GM12892 (cell line): Measurements from ENCODE around the gene SRPRA.

Source experiments
- DNase-seq: peaks from one replicate; pipeline ENCODE4 v3.0.0; 2011; ENCODE audit not compliant: insufficient read length
- FAIRE-seq: peaks from 2 replicates; lab custom pipeline; 2011; peaks lifted over from hg19 to GRCh38; lab: Jason Lieb, UNC
- POLR2A ChIP-seq: IDR thresholded peaks from 2 replicates; pipeline ENCODE4 v1.6.1; 2011; ENCODE audit warnings: low read depth, low read length, control low read depth
- POLR2AphosphoS5 ChIP-seq: IDR thresholded peaks from 2 replicates; pipeline ENCODE4 v1.6.1; 2011; ENCODE audit warnings: low read depth, low read length, control low read depth
- TAF1 ChIP-seq: IDR thresholded peaks from 2 replicates; pipeline ENCODE4 v1.6.1; 2011; ENCODE audit warnings: low read depth, mild to moderate bottlenecking, control low read depth, low read length, borderline replicate concordance

The SRPRA gene

DNA sequence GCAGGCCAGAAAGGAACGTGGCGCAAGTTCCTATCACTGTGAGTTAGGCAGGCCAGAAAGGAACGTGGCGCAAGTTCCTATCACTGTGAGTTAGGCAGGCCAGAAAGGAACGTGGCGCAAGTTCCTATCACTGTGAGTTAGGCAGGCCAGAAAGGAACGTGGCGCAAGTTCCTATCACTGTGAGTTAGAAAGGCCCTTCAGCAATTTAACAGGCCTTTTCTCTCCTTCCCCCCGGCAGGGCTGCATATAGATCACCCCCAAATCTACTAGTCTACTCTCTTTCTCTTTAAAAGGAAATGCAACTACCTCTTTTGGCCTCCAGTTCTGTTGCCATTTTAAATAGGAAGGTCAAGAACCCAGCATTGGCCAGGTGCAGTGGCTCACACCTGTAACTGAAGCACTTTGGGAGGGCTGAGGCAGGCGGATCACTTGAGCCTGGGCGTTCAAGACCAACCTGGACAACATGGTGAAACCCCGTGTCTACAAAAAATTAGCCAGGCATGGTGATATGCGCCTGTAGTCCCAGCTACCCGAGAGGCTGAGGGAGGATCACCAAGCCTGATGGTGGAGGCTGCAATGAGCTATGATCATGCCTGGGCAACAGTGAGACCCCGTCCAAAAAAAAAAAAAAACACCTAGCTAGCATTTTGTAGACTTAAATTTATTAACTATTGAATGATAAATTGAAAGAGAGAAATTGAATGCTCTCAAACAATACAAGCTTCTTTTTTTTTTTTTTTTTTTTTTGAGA is 42.2 kb downstream of the SRPRA start:
- FAIRE-seq (no peak), DNase-seq (no peak)
- TF ChIP-seq POLR2A = no peak
- TF ChIP-seq TAF1 = no peak
- TF ChIP-seq POLR2AphosphoS5 = no peak

- FAIRE-seq (no peak), DNase-seq (no peak)
- no peak for TF ChIP-seq TAF1
- TF ChIP-seq POLR2AphosphoS5 = no peak
- TF ChIP-seq POLR2A = no peak
Measured at GRCh38 chr11:126225295-126225665, 43.4 kb downstream of the SRPRA start.

DNA sequence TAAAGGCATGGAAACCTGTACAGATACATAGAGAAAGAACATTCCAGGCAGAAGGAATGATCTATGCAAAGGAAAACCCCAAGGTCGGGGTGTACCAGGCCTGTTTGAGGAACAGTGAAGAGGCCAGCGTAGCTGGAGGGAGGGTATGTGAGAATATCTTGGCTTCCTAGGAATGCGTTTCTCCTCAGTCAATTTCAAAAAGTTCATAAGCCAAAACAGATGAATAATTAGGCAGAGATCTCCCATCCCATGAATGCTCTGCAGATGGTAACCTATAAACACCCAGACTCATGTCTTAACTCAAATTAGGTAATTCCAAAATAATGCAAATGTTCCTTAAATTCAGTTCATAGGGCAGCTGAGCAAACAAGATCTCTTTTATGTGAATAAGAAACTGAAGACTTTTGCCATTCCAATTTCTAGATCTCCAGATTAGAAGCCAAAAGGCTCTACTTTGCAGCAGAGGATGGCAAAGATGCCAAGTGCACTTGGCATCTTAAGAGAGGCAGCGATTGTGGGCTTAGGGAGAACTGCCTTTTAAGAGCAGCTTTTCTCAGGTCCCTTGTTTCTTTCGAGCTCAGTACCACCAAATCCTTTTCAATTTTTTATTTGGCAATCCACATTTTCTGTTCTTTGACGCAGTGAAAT is 43.9 kb downstream of the SRPRA start:
- no peak for FAIRE-seq
- TF ChIP-seq POLR2AphosphoS5 (no peak), POLR2A (no peak), TAF1 (no peak)
- DNase-seq = no peak

DNA sequence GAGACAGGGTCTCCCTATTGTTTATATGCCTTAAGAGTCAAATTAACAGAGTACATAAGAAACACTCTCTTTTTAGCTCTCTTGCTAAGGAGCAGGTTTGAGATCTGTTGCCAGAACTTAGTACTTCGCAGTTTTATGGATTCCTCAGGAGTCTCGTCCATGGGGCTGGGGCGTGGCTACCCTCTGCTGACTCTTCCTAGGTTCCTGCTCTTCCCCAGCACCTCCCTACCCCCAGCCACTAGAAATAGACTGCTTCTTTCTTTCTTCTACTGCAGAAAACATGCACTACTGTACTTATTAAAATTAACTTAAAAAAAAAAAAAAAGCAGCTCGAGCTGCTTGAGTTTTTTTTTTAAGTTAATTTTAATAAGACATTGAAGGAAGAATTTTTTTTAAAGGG is 49.1 kb downstream of the SRPRA start:
- TF ChIP-seq POLR2A = no peak
- no peak for TF ChIP-seq TAF1
- TF ChIP-seq POLR2AphosphoS5 = no peak
- DNase-seq (no peak), FAIRE-seq (no peak)

DNA sequence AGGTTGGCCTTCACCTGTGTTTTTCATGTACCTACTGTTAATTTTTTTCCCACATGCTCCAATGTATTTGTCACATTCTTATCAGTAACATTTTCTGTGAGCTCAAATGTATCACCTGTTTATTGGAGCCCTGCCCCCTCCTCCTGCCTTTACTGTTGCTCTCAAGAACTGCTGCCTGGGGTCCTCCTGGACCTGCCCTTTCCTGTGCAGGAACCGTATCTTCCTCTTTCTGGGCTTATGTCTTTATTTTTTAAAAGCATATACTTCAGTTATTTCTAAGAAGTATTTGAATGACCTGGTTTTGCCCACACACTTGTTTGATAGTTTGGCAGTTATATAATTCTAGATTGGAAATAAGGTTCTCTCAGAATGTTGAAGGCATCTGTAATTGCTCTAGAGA is 51.2 kb downstream of the SRPRA start:
- no peak for DNase-seq
- FAIRE-seq = no peak
- no peak for TF ChIP-seq POLR2AphosphoS5
- no peak for TF ChIP-seq TAF1
- no peak for TF ChIP-seq POLR2A

DNA sequence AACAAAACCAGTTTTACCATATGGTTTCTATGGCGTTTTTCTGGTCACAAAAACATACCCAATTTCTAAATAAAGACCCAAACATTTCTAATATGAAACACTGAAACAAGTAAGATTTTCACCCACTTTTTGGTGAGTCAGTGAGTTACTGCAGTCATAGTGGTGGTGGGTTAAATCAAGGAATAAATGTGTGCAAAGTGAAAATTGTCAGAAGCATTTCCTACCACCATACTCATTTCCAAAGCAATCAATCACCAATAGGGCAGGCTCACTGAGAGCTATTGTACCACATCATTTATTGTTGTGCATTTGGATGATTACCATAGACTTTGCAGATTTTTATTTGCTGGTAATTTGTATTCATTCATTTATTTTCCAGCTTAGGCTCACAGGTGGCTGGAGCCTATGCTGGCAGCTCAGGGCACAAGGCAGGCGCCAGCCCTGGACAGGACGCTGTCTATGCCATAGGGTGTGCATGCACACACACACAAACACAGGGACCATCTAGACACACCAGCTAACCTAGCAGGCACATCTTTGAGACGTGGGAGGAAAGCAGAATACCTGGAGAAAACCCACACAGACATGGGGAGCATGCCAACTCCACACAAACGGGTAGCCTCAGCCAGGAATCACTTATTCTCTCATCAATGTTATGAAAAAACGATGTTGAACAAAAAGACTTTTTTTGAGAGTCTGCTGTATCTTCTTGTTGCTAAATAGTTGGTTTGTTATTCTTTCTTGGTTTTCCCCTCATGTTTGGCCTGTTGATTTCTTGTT is 52.0 kb downstream of the SRPRA start:
- TF ChIP-seq POLR2A = no peak
- TF ChIP-seq POLR2AphosphoS5 = no peak
- no peak for TF ChIP-seq TAF1
- DNase-seq = no peak
- peak; percentile 36 for FAIRE-seq

GRCh38 chr11:126214841-126215240 is 53.9 kb downstream of the SRPRA start:
- FAIRE-seq = no peak
- DNase-seq = no peak
- TF ChIP-seq POLR2A (no peak), TAF1 (no peak), POLR2AphosphoS5 (no peak)

GRCh38 chr11:126214441-126214840 is 54.3 kb downstream of the SRPRA start:
- DNase-seq = no peak
- FAIRE-seq = no peak
- TF ChIP-seq POLR2A = no peak
- TF ChIP-seq TAF1 = no peak
- no peak for TF ChIP-seq POLR2AphosphoS5
